ENCODE data around the gene ABRACL. TPM values are rescaled to one million over a fixed set of nuclear protein-coding genes. Genes with fewer than 3 reads are reported as not detected.

The ABRACL gene
- total RNA-seq, 1 donor from 2014 or later, result 4.3 TPM

GRCh38 chr6:139007428-139007827 is 21.1 kb upstream of the ABRACL start:
- Histone ChIP-seq H3K9me3 (replicated peaks) (no peaks in the 10 kb centered on the region), H3K4me3 (no peak overlapping the region), H3K27ac (replicated peaks) (no peak overlapping the region), H3K4me1 (no peaks in the 10 kb centered on the region), H3K27me3 (ENCODE audit: low read depth) (no peaks in the 10 kb centered on the region), H3K36me3 (no peaks in the 10 kb centered on the region)
- DNase-seq, result no peak
- no peak for TF ChIP-seq CTCF (IDR thresholded peaks at IDR 0.05; ENCODE audit: borderline replicate concordance)
- intact Hi-C loops (cut with micrococcal nuclease), result no loop called here

GRCh38 chr6:139008117-139008516 is 20.4 kb upstream of the ABRACL start:
- H3K27me3 ChIP-seq (ENCODE audit: low read depth), result no peaks in the 10 kb centered on the region
- intact Hi-C loops (cut with micrococcal nuclease), result no loop called here
- H3K36me3 ChIP-seq, result no peaks in the 10 kb centered on the region
- H3K9me3 ChIP-seq (replicated peaks), result no peaks in the 10 kb centered on the region
- DNase-seq, result no peak
- TF ChIP-seq CTCF (IDR thresholded peaks at IDR 0.05; ENCODE audit: borderline replicate concordance), result no peak
- no peaks in the 10 kb centered on the region for H3K4me1 ChIP-seq
- H3K27ac ChIP-seq (replicated peaks), result no peak overlapping the region
- no peak overlapping the region for H3K4me3 ChIP-seq

- TF ChIP-seq CTCF (IDR thresholded peaks at IDR 0.05; ENCODE audit: borderline replicate concordance), result no peak
- H3K27me3 ChIP-seq (ENCODE audit: low read depth), result no peaks in the 10 kb centered on the region
- peaks cover 6% of the 10 kb centered on the region for H3K4me1 ChIP-seq
- no peaks in the 10 kb centered on the region for H3K36me3 ChIP-seq
- no peaks in the 10 kb centered on the region for H3K9me3 ChIP-seq (replicated peaks)
- H3K4me3 ChIP-seq, result no peak overlapping the region
- DNase-seq, result no peak
- intact Hi-C loops (cut with micrococcal nuclease), result no loop called here
- no peak overlapping the region for H3K27ac ChIP-seq (replicated peaks)
Observed at GRCh38 chr6:139010674-139011073, 17.9 kb upstream of the ABRACL start.

GRCh38 chr6:139011980-139012379 is 16.6 kb upstream of the ABRACL start:
- Histone ChIP-seq H3K27ac (replicated peaks) (no peak overlapping the region), H3K36me3 (no peaks in the 10 kb centered on the region), H3K27me3 (ENCODE audit: low read depth) (no peaks in the 10 kb centered on the region), H3K4me3 (no peak overlapping the region), H3K4me1 (peaks cover 18% of the 10 kb centered on the region), H3K9me3 (replicated peaks) (no peaks in the 10 kb centered on the region)
- no peak for TF ChIP-seq CTCF (IDR thresholded peaks at IDR 0.05; ENCODE audit: borderline replicate concordance)
- intact Hi-C loops (cut with micrococcal nuclease), result no loop called here
- no peak for DNase-seq

- Histone ChIP-seq H3K27ac (replicated peaks) (peak overlapping the region; percentile 17), H3K9me3 (replicated peaks) (no peaks in the 10 kb centered on the region), H3K27me3 (ENCODE audit: low read depth) (no peaks in the 10 kb centered on the region), H3K4me1 (peaks cover 31% of the 10 kb centered on the region), H3K4me3 (no peak overlapping the region), H3K36me3 (no peaks in the 10 kb centered on the region)
- intact Hi-C loops (cut with micrococcal nuclease), result no loop called here
- TF ChIP-seq CTCF (IDR thresholded peaks at IDR 0.05; ENCODE audit: borderline replicate concordance), result no peak
- no peak for DNase-seq
Observed at GRCh38 chr6:139013185-139013800, 15.3 kb upstream of the ABRACL start.
